Transverse colon (tissue), 4 donors: ENCODE measurements around the gene CD7.

Experiments used
- EP300 ChIP-seq: sonication (generic); formaldehyde crosslinking; IDR thresholded peaks from one replicate; pipeline ENCODE4 v1.6.1; 2017; ENCODE audit warnings: antibody characterized with exemption, low read depth
- POLR2A ChIP-seq: fragments of 450-650 bp; IDR thresholded peaks from one replicate; pipeline ENCODE4 v1.6.1; 2016; ENCODE audit warnings: antibody characterized with exemption, mild to moderate bottlenecking, moderate library complexity
- POLR2AphosphoS5 ChIP-seq, 3 donors: sonication (generic); formaldehyde crosslinking; IDR thresholded peaks; one replicate each; pipeline ENCODE4 v1.6.1; 2016; ENCODE audit warnings: antibody characterized with exemption in 3 of 3
- TF ChIP-seq, protein P1 (sequence below), 5 experiments: fragments of 200-600 bp in 3 of 5; fragments of 450-650 bp in 2 of 5; sonication (generic) in 3 of 5; IDR thresholded peaks; 1 replicate in 2 of 5; 2 replicates in 3 of 5; pipeline ENCODE4 v1.5.1; 2016 to 2017; ENCODE audit warnings: antibody characterized with exemption in 5 of 5, inconsistent platforms in 3 of 5, mild to moderate bottlenecking in 2 of 5, moderate library complexity in 1 of 5

DNA sequence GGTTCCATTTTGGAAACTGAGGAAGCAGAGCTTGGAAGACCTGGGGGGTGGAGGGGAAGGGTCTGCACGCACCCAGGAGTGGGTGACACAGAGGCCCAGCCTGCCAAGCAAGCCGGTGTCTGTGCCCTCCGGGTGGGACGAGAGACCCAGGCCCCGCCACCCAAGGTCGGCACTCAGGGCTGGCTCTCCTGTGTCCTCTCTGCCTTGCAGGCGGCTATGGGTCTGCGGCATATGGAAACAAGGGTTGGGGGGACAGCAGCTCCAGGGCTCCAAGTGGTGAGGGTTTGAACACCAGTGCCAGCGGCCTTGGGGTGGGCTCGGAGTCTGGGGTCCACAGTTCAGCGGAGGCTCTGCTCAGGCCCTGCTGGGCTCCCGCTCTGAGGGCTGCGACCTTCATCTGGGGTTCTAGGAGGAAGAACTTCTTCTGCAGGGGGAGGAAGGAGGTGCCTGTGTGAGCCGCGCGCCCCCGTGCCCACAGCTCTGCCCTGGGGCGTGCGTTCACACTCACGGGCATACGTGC is 4.6 kb upstream of the CD7 start:
- TF ChIP-seq, protein P1, sequence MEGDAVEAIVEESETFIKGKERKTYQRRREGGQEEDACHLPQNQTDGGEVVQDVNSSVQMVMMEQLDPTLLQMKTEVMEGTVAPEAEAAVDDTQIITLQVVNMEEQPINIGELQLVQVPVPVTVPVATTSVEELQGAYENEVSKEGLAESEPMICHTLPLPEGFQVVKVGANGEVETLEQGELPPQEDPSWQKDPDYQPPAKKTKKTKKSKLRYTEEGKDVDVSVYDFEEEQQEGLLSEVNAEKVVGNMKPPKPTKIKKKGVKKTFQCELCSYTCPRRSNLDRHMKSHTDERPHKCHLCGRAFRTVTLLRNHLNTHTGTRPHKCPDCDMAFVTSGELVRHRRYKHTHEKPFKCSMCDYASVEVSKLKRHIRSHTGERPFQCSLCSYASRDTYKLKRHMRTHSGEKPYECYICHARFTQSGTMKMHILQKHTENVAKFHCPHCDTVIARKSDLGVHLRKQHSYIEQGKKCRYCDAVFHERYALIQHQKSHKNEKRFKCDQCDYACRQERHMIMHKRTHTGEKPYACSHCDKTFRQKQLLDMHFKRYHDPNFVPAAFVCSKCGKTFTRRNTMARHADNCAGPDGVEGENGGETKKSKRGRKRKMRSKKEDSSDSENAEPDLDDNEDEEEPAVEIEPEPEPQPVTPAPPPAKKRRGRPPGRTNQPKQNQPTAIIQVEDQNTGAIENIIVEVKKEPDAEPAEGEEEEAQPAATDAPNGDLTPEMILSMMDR (IDR thresholded peaks at IDR 0.05), result no peak
- TF ChIP-seq POLR2A (no peak), POLR2AphosphoS5 (IDR thresholded peaks at IDR 0.05) (no peak), EP300 (no peak)
